LHCN-M2 (cell line): ENCODE results near the gene H1-8. TPM values are rescaled to one million over a fixed set of nuclear protein-coding genes. Genes with fewer than 3 reads are reported as not detected.

Source experiments
- DNase-seq: peaks from one replicate; pipeline ENCODE4 v3.0.0-alpha.2; 2012; ENCODE audit warnings: low read depth
- total RNA-seq: library from RNA; depleted of rRNA; stranded (reverse); fragments of >200 nt; gene quantifications from 2 replicates; pipeline ENCODE4 v1.2.3, GENCODE V29; 2014

H1-8 gene
- total RNA-seq, 1 experiment from 2014 or later, result not detected

GRCh38 chr3:129573493-129573892, 30.5 kb downstream of the H1-8 start:
- no peak for DNase-seq

- no peak for DNase-seq
Observed at GRCh38 chr3:129574206-129574605, 31.2 kb downstream of the H1-8 start.

- DNase-seq, result no peak
Observed at GRCh38 chr3:129575233-129575996, 32.4 kb downstream of the H1-8 start.

- no peak for DNase-seq
Observed at GRCh38 chr3:129575997-129576384, 33.0 kb downstream of the H1-8 start.

GRCh38 chr3:129576514-129577352, 33.8 kb downstream of the H1-8 start:
- no peak for DNase-seq

- no peak for DNase-seq
Observed at GRCh38 chr3:129577366-129577765, 34.4 kb downstream of the H1-8 start.

GRCh38 chr3:129577925-129578786, 35.2 kb downstream of the H1-8 start:
- DNase-seq, result no peak

GRCh38 chr3:129579991-129580390, 37.0 kb downstream of the H1-8 start:
- peak; percentile 37 for DNase-seq

- DNase-seq, result no peak
Observed at GRCh38 chr3:129581623-129582022, 38.6 kb downstream of the H1-8 start.

GRCh38 chr3:129582799-129583198, 39.8 kb downstream of the H1-8 start:
- DNase-seq, result no peak

- DNase-seq, result no peak
Observed at GRCh38 chr3:129583289-129583688, 40.3 kb downstream of the H1-8 start.

GRCh38 chr3:129584631-129585030, 41.7 kb downstream of the H1-8 start:
- no peak for DNase-seq

- no peak for DNase-seq
Observed at GRCh38 chr3:129585949-129586657, 43.1 kb downstream of the H1-8 start.

GRCh38 chr3:129586746-129587430, 43.9 kb downstream of the H1-8 start:
- DNase-seq, result no peak

GRCh38 chr3:129587566-129588210, 44.7 kb downstream of the H1-8 start:
- no peak for DNase-seq

GRCh38 chr3:129590215-129590614, 47.2 kb downstream of the H1-8 start:
- DNase-seq, result no peak

- DNase-seq, result no peak
Observed at GRCh38 chr3:129591932-129592331, 49.0 kb downstream of the H1-8 start.

GRCh38 chr3:129592381-129593131, 49.6 kb downstream of the H1-8 start:
- no peak for DNase-seq

- no peak for DNase-seq
Observed at GRCh38 chr3:129593230-129593594, 50.2 kb downstream of the H1-8 start.
